HPDE6-E6E7 (cell line): ENCODE results near the gene ARFGAP2.
"Not testable (repeated sequence)": the region's sequence is repeated elsewhere in the genome, so short reads cannot be mapped to it uniquely, and the experiment has no call there.

Experiments used
- DNase-seq: peaks from one replicate; pipeline ENCODE4 v3.0.0; 2011; ENCODE audit warnings: missing footprints; ENCODE audit errors: extremely low spot score

ARFGAP2 gene

DNA sequence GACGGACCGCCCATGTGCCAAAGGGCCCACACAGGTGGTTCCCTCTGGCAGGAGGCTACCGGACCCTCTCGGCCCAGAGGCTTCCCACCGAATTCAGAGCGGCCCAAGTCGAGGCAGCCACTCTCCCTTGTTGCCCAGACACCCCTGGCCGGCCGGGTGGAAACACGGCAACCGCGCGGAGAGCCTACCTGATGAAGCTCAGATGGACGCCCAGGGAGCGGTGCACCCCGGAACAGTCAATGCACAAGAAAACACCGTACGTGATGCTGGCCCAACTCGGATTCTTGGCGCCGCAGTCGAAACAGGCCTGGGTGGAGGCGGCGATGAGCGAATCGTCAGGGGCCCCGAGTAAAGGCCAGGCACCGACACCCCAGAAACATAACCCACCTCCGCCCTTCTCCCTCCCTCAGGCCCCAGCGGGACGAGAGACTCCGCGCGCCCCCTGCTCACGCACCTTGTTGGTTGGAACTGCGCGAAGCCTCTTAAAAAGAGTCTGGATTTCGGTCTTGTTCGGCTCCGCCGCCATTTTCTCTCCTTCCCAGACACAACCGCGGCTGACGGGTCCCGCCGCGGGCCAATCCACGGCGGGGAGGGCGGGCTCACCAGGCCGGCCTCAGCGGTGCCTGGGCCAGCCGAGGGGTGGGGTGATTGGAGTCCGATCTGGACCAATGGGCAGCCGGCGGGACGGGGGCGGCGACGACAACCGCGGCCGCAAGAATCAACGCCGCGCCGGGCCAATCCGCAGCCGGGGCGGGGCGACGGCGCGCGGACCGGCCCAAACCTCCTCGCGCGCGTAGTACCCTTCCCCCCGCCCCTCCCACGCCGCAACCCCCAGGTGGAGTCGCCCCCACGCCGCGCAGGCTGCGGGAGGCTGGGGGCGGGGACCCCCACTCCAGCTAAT, at the start of gene ARFGAP2:
Gene ARFGAP2, minus strand, starts transcription at position 552 of the 901 bp plus-strand sequence. Its CDS starts 26 bp downstream, at position 526.
- peak; percentile 99 for DNase-seq

DNA sequence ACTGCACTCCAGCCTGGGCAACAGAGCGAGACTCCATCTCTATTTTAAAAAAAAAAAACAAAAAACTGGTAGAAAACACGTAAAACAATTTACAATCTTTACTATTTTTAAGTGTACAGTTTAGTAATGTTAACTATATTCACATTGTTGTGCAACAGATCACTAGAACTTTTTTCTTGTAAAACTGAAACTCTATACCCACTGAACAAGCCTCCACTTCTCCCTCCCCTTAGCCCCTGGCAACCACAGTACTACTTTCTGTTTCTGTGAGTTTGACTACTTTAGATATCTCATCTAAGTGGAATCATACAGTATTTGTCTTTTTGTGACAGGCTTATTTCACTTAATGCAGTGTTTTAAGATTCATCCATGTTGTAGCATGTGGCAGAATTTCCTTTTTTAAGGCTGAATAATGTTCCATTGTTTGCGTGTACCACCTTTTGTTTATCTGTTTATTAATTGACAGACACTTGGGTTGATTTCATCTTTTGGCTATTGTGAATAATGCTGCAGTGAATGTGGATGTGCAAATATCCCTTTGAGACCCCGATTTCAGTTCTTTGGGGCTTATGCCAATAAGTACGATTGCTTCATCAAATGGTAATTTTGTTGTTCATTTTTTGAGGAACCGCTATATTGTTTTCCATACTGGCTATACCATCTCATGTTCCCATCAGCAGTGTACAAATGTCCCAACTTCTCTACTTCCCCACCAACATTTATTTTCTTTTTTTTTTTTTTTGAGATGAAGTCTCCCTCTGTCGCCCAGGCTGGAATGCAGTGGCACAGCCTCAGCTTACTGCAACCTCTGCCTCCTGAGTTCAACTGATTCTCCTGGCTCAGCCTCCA, 49.1 kb upstream of the ARFGAP2 start:
- DNase-seq: no peak

DNA sequence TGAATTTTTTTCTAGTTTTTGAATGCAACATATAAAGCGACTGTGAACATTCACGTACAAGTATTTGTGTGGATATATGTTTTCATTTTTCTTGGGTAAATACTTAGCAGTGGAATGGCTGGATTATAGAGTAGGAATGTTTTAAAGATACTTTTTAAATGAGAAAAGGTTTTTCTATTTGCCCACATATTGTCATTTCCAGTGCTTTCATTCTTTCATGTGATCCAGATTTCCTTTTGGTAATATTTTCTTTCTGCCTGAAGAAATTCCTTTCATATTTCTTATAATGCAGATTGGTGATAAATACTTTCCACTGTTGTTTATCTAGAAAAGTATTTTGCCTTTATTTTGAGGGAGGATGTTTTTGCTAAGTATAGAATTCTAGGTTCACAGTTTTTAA, 46.0 kb upstream of the ARFGAP2 start:
- DNase-seq: no peak

DNA sequence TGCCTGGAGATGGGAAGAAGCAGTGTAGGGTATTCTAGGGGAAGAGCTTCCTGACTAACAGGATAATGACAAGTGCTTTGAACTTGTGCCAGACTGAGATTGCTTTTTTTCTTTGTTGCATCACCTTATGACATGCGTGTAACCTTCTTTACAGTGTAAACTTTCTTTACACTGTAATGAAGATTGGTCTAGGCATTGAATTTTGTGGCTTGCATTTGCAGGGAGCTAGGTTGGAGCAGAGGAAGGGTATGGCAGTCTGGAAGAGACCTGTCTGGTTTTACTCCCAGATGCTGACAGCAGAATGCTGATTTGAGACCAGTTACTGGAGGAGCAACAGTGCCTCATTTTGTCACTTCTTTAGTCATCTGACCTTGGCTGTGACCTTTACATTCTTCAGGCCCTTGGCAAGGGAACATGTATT, 43.7 kb upstream of the ARFGAP2 start:
- DNase-seq: no peak

DNA sequence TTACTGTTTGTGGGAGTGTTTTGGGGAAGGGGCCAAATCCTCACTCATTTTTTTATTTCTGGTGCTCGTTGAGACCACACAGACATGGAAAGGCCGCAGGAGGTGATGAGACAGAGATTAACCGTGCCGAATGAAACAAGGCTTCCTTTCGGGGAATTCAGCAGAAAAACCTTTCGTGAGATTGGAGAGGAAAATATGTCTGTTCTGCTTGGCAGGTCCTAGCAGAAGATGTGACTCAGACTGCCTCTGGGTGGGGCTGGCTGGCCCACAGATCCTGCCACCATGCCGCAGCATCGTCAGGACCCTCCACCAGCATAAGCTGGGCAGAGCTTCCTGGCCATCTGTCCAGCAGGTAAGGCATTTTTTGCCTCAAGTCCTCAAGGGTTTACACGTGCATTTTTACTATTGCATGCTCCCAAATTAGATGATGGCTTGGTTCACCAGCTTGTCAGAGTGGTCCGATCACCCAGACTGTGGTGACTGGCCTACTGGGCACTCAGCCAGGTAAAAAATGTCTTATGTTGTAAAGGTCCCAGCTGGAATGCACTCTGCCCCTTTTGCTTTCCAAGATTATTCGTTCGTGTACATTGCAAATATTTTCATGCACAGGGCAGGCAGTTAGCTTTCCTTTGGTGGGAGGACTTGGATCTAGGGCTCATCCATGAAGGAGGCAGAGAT, 39.6 kb upstream of the ARFGAP2 start:
- peak; percentile 42 for DNase-seq

DNA sequence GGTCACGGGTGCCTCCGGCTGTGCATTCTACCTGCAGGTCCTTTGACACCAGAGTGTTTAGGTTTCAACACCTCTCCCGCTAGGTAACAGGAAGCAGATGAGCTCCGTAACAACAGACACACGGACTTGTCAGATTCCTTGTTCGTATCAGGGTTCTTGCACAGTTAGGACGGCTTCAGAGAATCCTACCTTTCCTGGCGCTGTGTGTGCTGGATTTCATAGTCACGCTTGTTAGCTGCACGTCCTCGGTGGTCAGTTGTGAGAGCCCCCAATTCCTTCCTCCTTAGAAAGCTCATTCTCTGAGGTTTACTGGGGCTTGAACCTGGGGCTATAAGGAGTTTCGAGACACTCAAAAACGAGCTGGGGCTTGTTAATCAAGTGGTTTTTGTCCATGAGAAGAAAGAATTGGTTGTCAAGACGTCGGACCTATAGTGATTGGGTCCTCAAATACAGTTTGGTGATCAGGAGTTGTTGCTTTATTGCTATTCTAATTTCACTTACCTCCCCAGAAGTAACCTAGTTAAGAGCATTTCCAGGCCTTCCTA, 38.8 kb upstream of the ARFGAP2 start:
- peak; percentile 61 for DNase-seq

DNA sequence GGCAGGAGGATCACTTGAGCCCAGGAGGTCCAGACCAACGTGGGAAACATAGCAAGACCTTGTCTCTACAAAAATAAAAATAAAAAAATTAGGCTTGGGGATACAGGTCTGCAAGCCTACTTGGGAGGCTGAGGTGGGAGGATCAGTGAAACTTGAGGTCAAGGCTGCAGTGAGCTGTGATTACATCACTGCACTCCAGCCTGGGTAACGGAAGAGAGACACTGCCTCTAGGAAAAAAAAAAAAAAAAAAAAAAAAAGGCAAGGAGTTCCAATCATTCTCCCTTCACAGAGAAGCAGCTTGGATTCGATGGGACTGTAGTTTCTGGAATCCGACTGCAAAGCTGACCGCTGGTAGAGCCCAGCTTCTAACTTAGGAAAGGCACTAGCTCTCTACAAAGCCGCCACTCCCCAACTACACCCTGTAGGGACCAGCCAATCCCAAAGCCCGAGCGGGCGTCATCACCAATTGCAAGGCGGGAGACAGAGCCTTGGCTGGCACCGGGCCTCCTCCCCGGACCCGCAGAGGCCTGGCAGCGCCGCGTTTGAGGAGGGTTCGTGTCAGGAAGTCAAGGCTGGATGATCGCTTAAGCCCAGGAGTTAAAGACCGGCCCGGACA, 37.4 kb upstream of the ARFGAP2 start:
- peak; percentile 90 for DNase-seq

DNA sequence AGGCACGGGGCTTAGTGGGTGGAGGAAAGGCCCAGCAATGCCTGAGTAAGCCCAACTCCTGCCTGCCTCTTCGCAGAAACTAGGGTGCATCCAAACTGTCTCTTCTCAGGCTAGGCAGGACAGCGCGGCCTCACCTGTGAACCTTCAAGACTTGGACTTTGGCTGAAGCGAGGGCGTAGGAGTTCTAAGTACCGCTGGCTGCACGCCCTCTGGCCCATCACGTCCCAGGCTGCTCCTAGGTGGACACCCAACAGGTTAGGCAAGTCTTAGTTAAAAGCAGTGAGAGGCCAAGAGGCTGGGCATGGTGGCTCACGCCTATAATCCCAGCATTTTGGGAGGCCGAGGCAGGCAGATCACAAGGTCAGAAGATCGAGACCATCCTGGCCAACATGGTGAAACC, 36.3 kb upstream of the ARFGAP2 start:
- DNase-seq: no peak

DNA sequence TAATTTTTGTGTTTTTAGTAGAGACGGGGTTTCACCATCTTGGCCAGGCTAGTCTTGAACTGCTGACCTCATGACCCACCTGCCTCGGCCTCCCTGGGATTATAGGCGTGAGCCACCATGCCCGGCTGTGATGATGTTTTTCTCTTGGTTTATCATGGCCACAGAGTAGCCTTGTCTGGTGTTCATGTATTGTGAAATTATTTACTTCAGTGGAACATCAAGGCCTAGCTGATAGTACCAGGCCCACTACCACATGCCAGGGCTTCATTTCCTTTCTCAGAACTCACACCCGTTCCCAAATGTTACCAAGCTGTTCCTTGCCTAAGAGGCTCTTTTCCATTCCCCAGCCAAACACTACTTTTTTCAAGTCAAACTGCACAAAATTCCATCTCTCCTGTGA, 31.9 kb upstream of the ARFGAP2 start:
- DNase-seq: no peak

DNA sequence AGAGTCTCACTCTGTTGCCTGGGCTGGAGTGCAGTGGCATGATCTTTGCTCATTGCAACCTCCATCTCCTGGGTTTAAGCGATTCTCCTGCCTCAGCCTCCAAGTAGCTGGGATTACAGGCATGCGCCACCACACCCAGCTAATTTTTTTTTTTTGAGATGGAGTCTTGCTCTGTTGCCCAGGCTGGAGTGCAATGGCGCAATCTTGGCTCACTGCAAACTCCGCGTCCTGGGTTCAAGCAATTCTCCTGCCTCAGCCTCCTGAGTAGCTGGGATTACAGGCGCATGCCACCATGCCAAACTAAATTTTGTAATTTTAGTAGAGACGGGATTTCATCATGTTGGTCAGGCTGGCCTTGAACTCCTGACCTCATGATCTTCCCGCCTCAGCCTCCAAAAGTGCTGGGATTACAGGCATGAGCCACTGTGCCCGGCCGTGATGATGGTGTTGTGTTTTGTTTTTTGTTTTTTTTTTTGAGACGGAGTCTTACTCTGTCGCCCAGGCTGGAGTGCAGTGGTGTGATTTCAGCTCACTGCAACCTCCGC, 31.4 kb upstream of the ARFGAP2 start:
- DNase-seq: not testable (repeated sequence)

DNA sequence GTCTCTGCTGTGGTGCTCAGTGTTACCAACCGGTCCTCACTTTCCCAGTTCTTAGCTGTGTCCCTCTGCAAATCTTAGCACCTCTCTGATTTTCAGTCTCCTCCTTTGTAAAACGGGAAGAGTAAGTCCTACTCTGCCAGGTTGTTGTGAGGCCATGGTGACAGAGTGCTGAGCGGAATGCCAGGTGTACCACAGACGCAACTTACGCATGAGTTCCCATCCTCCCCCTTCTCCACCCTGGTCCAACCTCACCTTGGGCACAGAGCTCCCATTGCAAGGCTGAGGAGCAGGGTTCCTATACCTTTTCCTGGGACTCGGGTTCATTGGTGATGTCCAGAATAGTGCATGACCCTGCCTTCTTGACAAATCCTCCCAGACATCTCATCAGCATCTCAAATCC, 30.8 kb upstream of the ARFGAP2 start:
- no peak for DNase-seq

DNA sequence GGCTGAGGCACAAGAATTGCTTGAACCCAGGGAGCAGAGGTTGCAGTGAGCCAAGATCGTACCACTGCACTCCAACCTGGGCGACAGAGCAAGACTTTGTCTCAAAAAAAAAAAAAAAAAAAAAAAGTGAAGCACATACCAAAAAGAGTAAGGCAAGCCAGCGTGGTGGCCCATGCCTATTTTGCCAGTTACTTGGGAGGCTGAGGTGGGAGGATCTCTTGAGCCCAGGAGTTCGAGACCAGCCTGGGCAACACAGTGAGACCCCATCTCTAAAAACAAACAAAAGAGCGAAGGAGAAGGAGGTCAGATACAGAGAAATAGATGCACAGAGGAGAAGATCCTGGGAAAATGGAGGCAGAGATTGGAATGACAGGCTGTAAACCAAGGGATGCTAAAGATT, 29.9 kb upstream of the ARFGAP2 start:
- DNase-seq: not testable (repeated sequence)

DNA sequence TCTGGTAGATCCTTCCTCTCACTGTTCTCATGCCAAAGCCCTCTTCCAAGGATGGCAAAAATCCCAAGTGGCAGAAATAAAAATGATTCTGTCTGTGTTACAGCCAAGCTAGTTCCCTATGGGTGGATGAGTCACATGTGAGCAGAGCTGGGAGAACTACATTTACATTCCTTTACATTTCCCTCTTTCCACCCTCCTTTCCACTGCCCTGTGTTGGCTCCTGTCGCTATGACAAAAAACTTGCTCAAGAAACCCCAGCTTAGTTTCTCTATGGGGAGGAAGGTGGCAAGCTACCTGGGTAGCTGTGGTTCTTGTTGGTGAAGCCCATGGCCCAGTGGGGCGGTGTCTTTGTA, 27.9 kb upstream of the ARFGAP2 start:
- peak; percentile 70 for DNase-seq

DNA sequence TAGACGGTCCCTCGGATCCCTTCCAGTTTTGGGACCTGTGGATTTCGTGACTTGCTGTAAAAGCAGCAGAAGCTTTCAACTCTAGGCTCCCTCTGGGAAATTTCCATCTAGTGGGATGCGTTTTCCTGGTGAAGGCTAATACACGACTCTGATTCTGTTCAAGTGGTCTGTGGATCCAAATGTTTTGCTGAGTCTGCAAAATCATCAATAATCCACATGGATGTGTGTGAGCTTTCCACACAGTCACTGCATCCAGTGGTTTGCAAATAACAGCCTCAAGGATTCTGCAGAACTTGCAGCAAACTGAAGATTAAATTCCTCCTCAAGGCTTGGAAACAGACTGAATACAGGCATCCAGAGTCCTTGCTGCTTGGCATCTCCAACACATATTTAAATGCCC, 25.9 kb upstream of the ARFGAP2 start:
- DNase-seq: no peak

DNA sequence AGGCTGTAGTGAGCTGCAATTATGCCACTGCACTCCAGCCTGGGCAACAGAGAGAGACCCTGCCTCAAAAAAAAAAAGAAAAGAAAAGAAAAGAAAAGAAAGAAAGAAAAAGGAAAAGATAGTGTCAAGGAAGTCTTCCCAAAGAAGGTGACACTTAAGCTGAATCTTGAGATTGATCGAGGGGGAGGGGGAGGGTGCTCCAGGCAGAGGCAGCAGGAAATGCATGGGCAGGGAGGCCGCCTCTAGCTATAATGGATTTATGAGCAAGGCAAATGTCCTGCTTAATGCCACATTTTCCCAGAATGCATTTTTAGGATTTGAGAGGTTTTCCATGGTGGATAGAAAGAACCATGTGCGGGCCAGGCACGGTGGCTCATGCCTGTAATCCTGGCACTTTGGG, 24.3 kb upstream of the ARFGAP2 start:
- DNase-seq: no peak

DNA sequence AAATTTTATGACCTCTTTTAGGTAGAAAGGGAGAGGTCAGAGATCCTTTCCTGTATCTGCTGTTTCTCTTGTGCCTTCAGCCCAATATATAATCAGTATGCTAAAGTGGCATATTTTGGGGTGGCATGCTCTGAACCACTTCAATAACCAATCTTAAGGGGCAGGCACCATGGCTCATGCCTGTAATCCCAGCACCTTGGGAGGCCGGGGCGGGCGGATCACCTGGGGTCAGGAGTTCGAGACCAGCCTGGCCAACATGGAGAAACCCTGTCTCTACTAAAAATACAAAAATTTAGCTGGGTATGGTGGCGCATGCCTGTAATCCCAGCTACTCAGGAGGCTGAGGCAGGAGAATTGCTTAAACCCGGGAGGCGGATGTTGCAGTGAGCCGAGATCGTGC, 21.5 kb upstream of the ARFGAP2 start:
- DNase-seq: not testable (repeated sequence)

DNA sequence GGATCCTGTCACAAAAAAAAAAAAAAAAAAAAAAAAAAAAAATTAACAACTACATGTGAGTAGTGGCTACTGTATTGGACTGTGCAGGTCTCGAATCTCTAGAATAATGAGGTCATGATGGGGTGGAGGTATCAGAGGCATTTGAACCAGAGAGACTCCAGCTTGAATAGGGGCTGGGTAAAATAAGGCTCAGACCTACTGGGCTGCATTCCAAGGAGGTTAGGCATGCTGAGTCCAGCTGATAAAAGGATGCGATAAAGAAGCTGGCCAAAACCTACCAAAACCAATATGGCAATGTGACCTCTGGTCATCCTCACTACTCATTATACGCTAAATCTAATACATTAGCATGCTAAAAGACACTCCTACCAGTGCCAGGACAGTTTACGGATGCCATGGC, 15.4 kb upstream of the ARFGAP2 start:
- DNase-seq: no peak

DNA sequence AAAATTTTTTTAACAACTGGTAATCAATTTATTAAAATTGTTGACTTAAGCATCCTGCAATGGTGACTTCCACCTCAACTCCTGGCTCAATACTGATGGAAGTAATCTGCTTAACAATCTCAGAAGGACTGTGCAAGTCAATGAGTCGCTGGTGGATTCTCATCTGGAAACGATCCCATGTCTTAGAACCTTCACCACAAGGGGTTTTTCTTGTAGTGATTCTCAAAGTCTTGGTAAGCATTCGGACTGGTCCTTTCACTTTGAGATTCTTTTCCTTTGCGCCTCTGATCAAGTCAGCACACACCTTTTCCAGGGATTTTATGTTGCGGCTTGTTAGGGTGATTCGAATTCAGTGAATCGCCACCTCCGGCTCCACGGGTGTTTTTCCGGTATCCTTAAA, 14.5 kb upstream of the ARFGAP2 start:
- not testable (repeated sequence) for DNase-seq

DNA sequence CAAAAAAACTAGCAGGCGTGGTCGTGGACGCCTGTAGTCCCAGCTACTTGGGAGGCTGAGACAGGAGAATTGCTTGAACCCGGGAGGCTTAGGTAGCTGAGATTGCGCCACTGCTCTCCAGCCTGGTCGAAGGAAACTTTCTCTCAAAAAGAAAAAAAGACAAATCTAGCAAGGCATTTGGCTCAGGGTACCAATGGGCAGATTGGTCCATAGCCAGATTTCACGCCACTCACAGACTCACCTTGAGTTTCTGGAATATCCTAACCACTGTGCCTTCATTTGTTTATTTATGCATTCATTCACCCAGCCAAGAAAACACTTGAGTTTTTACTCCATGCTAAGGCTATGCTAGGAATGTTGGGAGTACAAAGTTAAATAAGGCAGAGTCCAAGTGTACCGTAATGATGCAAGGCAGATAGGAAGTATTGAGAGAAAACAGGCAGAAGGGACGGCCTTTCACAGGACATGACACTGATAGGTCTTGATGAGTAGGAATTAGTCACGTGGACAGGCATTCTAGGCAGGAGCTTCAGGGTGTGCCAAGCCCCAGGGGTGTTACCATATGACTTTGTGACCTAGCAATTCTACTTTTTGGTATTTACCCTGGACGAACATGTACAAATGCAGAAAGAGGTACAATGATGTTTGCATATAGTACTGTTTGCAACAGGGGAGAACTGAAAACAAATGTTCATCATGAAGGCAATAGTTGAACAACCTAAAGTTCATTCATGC, 12.6 kb upstream of the ARFGAP2 start:
- DNase-seq: no peak

DNA sequence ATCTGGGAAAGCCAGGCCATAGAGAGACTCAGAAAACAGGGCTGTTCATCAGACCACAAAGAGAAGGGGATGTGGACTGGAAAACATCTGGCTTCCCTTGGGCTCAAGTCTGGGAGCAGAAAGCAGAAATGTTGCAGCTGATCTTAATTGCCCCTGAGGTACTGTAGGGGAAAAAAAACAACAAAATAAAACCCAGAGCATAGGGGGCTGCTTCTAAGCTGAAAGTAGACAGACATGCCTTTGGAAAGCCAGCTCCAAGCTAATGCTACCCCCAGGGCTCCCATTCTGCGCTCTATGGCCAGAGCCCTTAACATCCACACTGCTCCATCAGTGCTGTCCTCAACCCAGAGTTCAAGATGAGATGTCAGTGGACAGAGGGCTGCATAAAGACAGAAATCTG, 11.6 kb upstream of the ARFGAP2 start:
- no peak for DNase-seq

DNA sequence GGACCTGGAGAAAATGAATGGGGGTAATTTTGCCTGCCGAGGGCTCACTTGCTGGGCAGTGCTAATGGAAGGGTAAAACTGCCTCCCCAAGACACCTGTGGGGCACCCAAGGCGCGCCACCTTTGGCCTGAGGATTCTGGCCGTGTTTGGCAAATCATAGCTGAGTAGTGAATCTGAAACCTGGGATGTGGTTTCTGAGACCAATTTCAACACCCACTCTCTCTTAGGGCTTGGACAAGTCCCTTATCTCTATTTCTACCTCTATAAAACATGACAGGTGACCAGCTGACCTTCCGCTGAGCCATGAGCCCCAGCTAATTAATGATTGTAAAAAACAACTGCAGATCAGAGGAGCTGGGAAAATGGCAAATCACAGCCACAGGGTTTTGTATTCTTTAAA, 11.0 kb upstream of the ARFGAP2 start:
- no peak for DNase-seq
